ENCODE data around the gene REXO1. TPM values are rescaled to one million over a fixed set of nuclear protein-coding genes. Genes with fewer than 3 reads are reported as not detected.

REXO1 gene
- total RNA-seq, 1 donor from 2014 or later: 22.2 TPM

DNA sequence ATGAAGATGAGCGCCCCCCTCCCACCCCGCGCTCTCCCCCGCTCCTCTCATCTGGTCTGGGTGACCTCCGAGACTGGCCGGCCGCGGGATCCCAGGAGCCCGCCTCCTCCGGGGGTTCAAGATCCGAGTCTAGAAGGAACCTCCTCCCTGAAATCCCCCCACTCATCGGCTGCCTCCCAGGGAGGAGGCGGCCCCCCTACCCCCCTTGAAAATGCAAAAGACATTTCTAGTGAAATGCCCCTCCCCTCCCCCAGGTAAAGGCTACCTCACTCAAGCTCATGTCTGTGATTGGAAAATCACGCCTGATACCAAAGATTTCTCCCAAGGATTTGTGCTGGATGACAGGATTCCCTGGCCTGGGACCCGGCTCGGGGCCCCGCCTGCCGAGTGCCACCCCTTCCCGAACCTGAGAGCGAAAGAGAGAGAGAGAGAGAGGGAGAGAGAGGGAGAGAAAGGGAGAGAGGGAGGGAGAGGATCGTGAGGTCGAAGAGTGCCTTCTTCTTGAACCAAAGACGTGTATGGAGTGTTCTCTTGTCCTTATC, 71.6 kb downstream of the REXO1 start:
- H3K4me1 Mint-ChIP-seq (ENCODE audit: low read depth): peaks cover 5% of the 10 kb centered on the region
- no peak overlapping the region for H3K4me3 Mint-ChIP-seq (ENCODE audit: unreplicated experiment)
- DNase-seq (ENCODE audit: low spot score): no peak
- TF ChIP-seq, protein P1, sequence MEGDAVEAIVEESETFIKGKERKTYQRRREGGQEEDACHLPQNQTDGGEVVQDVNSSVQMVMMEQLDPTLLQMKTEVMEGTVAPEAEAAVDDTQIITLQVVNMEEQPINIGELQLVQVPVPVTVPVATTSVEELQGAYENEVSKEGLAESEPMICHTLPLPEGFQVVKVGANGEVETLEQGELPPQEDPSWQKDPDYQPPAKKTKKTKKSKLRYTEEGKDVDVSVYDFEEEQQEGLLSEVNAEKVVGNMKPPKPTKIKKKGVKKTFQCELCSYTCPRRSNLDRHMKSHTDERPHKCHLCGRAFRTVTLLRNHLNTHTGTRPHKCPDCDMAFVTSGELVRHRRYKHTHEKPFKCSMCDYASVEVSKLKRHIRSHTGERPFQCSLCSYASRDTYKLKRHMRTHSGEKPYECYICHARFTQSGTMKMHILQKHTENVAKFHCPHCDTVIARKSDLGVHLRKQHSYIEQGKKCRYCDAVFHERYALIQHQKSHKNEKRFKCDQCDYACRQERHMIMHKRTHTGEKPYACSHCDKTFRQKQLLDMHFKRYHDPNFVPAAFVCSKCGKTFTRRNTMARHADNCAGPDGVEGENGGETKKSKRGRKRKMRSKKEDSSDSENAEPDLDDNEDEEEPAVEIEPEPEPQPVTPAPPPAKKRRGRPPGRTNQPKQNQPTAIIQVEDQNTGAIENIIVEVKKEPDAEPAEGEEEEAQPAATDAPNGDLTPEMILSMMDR (IDR thresholded peaks at IDR 0.05): no peak
- H3K9me3 Mint-ChIP-seq (ENCODE audit: low read depth): no peaks in the 10 kb centered on the region
- H3K27ac Mint-ChIP-seq (ENCODE audit: unreplicated experiment): no peak overlapping the region
- H3K36me3 Mint-ChIP-seq (ENCODE audit: low read depth): peaks cover 6% of the 10 kb centered on the region
- H3K27me3 Mint-ChIP-seq (ENCODE audit: low read depth): peaks cover 64% of the 10 kb centered on the region

DNA sequence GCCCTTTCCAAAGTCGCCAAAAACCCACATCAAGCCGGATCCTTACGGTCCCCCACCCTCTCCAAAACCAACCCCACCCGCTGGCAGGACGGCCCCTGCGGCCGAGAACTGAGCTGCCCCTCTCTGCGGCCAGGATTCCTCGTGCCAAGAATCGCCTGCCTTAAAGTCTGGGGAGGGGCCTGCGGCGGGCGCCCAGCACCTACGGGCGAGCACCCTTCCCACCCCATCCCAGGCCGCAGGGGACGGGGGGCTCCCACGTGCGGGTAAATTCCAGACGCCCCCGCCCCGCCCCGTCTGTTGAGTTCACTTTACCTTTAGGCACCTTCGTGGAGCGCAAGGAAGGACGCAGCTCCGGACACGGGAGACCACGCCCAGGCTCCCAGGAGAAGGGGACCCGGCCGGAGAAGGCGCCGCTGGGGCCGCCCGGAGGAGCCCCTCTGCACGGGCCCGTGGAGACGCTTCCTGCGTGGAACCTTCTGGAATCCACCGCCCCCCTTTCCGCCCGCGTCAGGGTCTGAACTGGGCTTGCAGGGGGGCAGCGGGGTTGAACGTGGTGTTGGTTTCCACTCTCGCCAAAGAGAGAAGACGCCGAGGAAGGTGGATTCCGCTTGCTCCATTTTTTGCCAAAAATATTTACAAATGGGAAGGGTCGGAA, 72.2 kb downstream of the REXO1 start:
- Mint-ChIP-seq H3K4me3 (ENCODE audit: unreplicated experiment) (no peak overlapping the region), H3K36me3 (ENCODE audit: low read depth) (peaks cover 8% of the 10 kb centered on the region), H3K27me3 (ENCODE audit: low read depth) (peaks cover 63% of the 10 kb centered on the region), H3K9me3 (ENCODE audit: low read depth) (peaks cover 5% of the 10 kb centered on the region), H3K27ac (ENCODE audit: unreplicated experiment) (no peak overlapping the region), H3K4me1 (ENCODE audit: low read depth) (peaks cover 5% of the 10 kb centered on the region)
- TF ChIP-seq, protein P1 (IDR thresholded peaks at IDR 0.05): no peak
- DNase-seq (ENCODE audit: low spot score): no peak

DNA sequence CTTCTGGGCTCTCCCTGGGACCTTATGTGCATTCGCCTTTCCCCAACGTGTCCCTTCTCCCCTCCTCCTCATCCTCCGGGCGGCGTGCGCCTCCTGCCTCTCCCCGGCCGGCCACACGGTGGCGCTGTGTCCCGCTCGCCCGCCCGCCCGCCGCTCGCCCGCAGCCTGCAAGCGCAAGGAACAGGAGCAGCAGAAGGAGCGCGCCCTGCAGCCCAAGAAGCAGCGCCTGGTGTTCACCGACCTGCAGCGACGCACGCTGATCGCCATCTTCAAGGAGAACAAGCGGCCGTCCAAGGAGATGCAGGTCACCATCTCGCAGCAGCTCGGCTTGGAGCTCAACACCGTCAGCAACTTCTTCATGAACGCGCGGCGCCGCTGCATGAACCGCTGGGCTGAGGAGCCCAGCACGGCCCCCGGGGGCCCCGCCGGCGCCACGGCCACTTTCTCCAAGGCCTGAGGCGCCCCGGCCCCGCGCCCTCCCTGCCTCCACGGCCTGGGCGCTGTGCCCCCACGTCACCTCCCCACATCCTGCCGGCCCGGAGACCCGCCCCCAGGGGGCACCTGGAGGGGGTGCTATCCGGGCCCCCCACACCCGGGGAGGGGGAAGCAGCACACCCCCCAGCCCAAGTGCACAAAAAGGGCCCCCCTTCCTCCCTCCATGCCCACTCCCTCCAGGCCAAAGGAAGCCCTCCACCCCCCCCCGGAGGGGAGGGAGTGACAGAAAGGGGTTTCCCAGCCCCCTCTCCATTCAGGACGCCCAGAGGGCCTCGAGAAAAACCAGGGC, 73.1 kb downstream of the REXO1 start:
- no peak overlapping the region for H3K27ac Mint-ChIP-seq (ENCODE audit: unreplicated experiment)
- H3K36me3 Mint-ChIP-seq (ENCODE audit: low read depth): peaks cover 11% of the 10 kb centered on the region
- no peak for DNase-seq (ENCODE audit: low spot score)
- H3K4me1 Mint-ChIP-seq (ENCODE audit: low read depth): peaks cover 5% of the 10 kb centered on the region
- peaks cover 56% of the 10 kb centered on the region for H3K27me3 Mint-ChIP-seq (ENCODE audit: low read depth)
- no peak overlapping the region for H3K4me3 Mint-ChIP-seq (ENCODE audit: unreplicated experiment)
- peaks cover 14% of the 10 kb centered on the region for H3K9me3 Mint-ChIP-seq (ENCODE audit: low read depth)
- TF ChIP-seq, protein P1 (IDR thresholded peaks at IDR 0.05): peak; percentile 71

DNA sequence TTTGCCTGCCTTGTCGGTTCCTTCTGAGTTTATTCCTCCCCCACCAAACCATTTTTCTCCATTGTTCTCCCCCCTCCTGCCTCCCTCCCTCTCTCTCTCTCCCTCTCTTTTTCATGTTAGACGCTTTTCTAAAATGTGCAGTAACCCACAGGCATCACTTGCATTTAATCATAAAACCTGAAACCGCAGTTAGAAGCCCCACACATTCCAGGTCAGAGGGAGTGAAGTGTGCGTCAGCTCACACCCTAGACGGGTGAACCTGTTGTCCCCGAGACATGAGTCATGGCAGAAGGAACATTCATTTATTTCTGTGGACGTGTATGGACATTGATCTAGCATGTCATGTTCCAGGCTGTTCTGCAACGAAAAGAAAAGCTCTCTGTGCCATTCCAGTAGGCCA, 75.1 kb downstream of the REXO1 start:
- Mint-ChIP-seq H3K9me3 (ENCODE audit: low read depth) (peaks cover 14% of the 10 kb centered on the region), H3K4me3 (ENCODE audit: unreplicated experiment) (no peak overlapping the region), H3K36me3 (ENCODE audit: low read depth) (peaks cover 9% of the 10 kb centered on the region), H3K4me1 (ENCODE audit: low read depth) (no peaks in the 10 kb centered on the region), H3K27me3 (ENCODE audit: low read depth) (peaks cover 46% of the 10 kb centered on the region), H3K27ac (ENCODE audit: unreplicated experiment) (no peak overlapping the region)
- TF ChIP-seq, protein P1 (IDR thresholded peaks at IDR 0.05): no peak
- no peak for DNase-seq (ENCODE audit: low spot score)

DNA sequence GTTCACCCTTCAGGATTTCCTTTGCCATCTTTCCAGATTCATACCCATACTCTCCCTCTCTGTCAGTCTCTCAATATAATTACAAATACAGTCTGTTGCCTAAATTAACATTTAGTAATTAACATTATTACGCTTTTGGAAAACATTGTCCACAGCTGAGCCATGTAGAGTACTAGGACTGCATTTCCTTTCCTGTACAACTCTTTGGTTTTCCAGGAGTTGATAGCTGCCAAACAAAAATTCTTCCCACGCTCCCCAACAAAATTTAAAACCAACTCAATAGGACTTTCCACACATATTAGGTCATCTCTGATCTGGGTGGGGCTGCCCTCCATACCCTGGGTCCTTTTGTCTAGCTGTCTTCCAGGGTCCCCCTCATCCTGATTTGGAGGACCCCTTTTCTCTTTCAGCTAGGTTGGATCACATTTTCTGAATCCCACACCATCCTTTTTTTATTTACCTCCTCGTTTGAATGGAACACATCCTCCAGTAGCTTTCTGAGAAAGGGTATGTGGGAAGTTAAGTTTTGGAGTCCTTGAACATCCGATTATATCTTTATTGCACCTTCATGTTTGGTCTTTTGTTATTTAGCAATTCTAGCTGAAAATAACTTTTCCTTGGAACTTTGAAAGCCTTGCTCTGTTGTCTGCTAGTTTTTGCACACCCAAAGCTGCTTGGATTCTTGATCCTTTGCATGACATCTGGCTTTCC, 77.3 kb downstream of the REXO1 start:
- Mint-ChIP-seq H3K4me1 (ENCODE audit: low read depth) (no peaks in the 10 kb centered on the region), H3K27me3 (ENCODE audit: low read depth) (peaks cover 33% of the 10 kb centered on the region), H3K9me3 (ENCODE audit: low read depth) (peaks cover 14% of the 10 kb centered on the region), H3K4me3 (ENCODE audit: unreplicated experiment) (no peak overlapping the region), H3K36me3 (ENCODE audit: low read depth) (peaks cover 9% of the 10 kb centered on the region), H3K27ac (ENCODE audit: unreplicated experiment) (no peak overlapping the region)
- TF ChIP-seq, protein P1 (IDR thresholded peaks at IDR 0.05): no peak
- no peak for DNase-seq (ENCODE audit: low spot score)

Measured in chondrocyte (in vitro differentiated cells).